Measurements from ENCODE around the gene LHX2.

GRCh38 chr9:123985869-123986268 lies 25.7 kb upstream of the LHX2 start:
- TF ChIP-seq CTCF (IDR thresholded peaks at IDR 0.05) (no peak), POLR2A (IDR thresholded peaks at IDR 0.05) (no peak)

All from esophagus squamous epithelium (tissue), 4 donors.